ENCODE measurements around the gene SELENOS. TPM values are rescaled to one million over a fixed set of nuclear protein-coding genes. Genes with fewer than 3 reads are reported as not detected.
A peak's percentile ranks its signal among the peaks of the same experiment; 100 is the strongest.

Gene SELENOS
- total RNA-seq, 2 experiments from 2014 or later = 18.8 to 21.6 TPM

- ChIA-PET CTCF (no interaction called here), POLR2A (interaction anchor here (1.7 kb wide), 1 partner anchor 9 kb away, joined by 7 read pairs; no protein-coding TSS in a partner anchor)
- Mint-ChIP-seq H3K9me3 (no peaks in the 10 kb centered on the region), H3K36me3 (ENCODE audit: low read depth) (peaks cover 66% of the 10 kb centered on the region), H3K4me1 (ENCODE audit: low read depth) (peaks cover 69% of the 10 kb centered on the region), H3K4me3 (no peak overlapping the region), H3K27me3 (no peaks in the 10 kb centered on the region), H3K27ac (no peak overlapping the region)
- DNase-seq (no peak), ATAC-seq (no peak)
- intact Hi-C loops (cut with micrococcal nuclease) = no loop called here
- no peak for TF ChIP-seq CTCF (IDR thresholded peaks at IDR 0.05)
Observed at GRCh38 chr15:101237251-101237650, 40.0 kb downstream of the SELENOS start.

- DNase-seq (no peak), ATAC-seq (no peak)
- H3K4me3 Mint-ChIP-seq = no peak overlapping the region
- ChIA-PET POLR2A (no interaction called here), CTCF (no interaction called here)
- H3K27me3 Mint-ChIP-seq = no peaks in the 10 kb centered on the region
- H3K27ac Mint-ChIP-seq = peak overlapping the region; percentile 3
- intact Hi-C loops (cut with micrococcal nuclease) = no loop called here
- peaks cover 72% of the 10 kb centered on the region for H3K36me3 Mint-ChIP-seq (ENCODE audit: low read depth)
- peaks cover 63% of the 10 kb centered on the region for H3K4me1 Mint-ChIP-seq (ENCODE audit: low read depth)
- H3K9me3 Mint-ChIP-seq = peaks cover 5% of the 10 kb centered on the region
- no peak for TF ChIP-seq CTCF (IDR thresholded peaks at IDR 0.05)
Observed at GRCh38 chr15:101233651-101234280, 43.5 kb downstream of the SELENOS start.

- CTCF ChIA-PET = interaction anchor here (1.7 to 1.8 kb wide), 2 partner anchors 12 to 26 kb away, joined by 4 to 5 read pairs; no protein-coding TSS in a partner anchor
- no peak for TF ChIP-seq CTCF (IDR thresholded peaks at IDR 0.05)
- Mint-ChIP-seq H3K4me3 (no peak overlapping the region), H3K36me3 (ENCODE audit: low read depth) (peaks cover 78% of the 10 kb centered on the region), H3K27me3 (no peaks in the 10 kb centered on the region), H3K9me3 (peaks cover 14% of the 10 kb centered on the region), H3K4me1 (ENCODE audit: low read depth) (peaks cover 64% of the 10 kb centered on the region), H3K27ac (no peak overlapping the region)
- intact Hi-C loops (cut with micrococcal nuclease) = no loop called here
- POLR2A ChIA-PET = interaction anchor here (0.8 to 1.8 kb wide), 2 partner anchors 10 to 11 kb away, joined by 3 to 4 read pairs; no protein-coding TSS in a partner anchor
- ATAC-seq = no peak
- no peak for DNase-seq
Observed at GRCh38 chr15:101232677-101233076, 44.6 kb downstream of the SELENOS start.

- intact Hi-C loops (cut with micrococcal nuclease) = no loop called here
- H3K36me3 Mint-ChIP-seq (ENCODE audit: low read depth) = peaks cover 77% of the 10 kb centered on the region
Observed at GRCh38 chr15:101228313-101228712, 49.0 kb downstream of the SELENOS start.

More at GRCh38 chr15:101228313-101228712, 49.0 kb downstream of the SELENOS start:
- ATAC-seq (no peak), DNase-seq (no peak)
- peaks cover 15% of the 10 kb centered on the region for H3K9me3 Mint-ChIP-seq
- POLR2A ChIA-PET = no interaction called here
- no peaks in the 10 kb centered on the region for H3K27me3 Mint-ChIP-seq
- H3K27ac Mint-ChIP-seq = peak overlapping the region; percentile 73
- CTCF ChIA-PET = no interaction called here
- no peak for TF ChIP-seq CTCF (IDR thresholded peaks at IDR 0.05)
- peaks cover 72% of the 10 kb centered on the region for H3K4me1 Mint-ChIP-seq (ENCODE audit: low read depth)
- H3K4me3 Mint-ChIP-seq = no peak overlapping the region
